Midbrain (tissue), 1 donor: ENCODE results near the gene SLX9.
"Not testable (repeated sequence)": the region's sequence is repeated elsewhere in the genome, so short reads cannot be mapped to it uniquely, and the experiment has no call there.

Experiments used
- DNase-seq: peaks from one replicate; lab custom pipeline; 2025; lab: John Stamatoyannopoulos, UW

The SLX9 gene

GRCh38 chr21:44916965-44917364, 22.9 kb upstream of the SLX9 start:
- DNase-seq = no peak

DNA sequence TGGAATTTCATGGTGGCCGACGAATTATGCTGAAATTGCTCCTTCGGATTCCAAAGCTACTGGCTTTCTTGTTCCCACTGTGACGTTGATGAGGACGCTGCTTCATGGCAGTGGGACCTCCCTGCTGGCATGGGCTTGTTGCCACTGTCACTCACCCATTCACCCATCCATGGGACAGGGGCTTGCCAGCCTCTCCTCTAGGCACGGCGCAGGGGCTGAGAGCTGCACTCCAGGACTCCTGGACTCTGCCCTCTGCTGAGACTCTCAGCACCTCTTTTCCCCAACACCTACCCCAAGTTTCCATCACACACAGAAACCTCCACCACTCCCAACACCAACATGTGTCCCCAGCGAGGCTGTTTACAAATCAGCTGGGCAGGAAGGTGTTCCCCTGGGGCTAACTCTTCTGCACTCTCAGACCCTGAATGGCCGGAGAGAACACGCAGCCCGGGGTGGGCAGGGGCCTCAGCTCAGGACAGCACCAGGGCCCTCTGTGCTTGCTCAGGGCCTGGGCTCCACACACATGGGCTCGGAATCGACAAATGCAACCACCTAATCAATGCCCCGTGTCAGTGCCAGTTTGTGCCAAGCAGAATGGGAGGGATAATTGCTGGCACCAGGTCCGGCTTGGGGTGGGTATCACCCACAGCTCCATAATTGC, 22.3 kb upstream of the SLX9 start:
- DNase-seq = no peak

DNA sequence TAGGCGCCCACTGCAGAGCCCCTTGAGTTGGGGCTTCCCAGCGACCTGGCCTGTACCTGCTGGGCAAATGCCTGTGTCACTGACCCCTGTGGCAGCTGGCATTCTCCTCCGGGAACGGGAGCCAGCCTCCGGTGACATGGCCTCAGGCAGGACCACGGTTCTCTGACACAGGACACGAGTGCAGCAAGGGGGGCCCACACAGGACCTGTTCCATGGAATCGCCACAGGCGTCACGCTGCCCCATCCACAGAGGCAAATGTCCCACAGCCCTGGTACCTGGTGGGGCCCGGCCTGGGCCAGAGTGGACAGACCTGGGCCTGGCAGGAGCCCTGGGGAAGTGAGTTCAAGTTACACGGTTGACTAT, 21.7 kb upstream of the SLX9 start:
- no peak for DNase-seq

- DNase-seq = no peak
Measured at GRCh38 chr21:44918581-44919033, 21.2 kb upstream of the SLX9 start.

DNA sequence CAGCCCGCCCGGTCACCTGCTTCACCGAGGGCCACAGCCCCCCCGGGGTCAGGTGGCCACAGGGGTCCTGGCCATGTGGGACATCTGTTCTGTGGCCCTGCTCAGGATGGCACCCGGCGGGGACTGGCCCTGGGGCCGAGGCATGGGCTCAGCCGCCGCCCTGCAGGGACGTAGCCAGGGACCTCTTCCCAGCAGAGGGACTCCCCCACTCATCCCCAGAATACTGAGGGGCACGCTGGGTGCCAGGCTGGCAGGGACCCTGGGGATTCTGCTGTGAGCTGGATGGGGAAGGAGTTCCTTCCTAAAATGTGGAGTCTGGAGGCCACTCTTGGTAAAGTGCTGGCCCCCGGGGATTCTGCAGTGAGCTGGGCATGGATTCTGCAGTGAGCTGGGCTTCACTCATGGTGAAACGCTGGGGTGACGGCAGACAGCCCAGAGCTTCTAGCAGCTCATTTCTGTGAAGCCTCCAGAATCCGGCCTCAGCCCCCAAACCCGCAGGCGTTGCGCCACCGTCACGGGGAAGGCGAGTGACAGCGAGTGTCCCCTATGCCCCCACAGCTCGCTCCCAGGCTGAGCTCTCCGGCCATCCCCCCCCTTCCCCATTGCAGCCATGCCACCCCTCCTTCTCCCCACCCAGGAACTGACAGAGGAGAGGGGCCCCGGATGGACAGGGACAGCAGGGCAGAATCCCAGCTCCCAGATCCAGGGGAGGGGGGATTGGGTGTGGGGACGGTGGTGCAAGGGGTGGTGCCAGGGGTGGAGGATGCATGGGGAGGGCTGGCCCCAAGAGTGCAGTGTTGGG, 20.5 kb upstream of the SLX9 start:
- DNase-seq = no peak

GRCh38 chr21:44919913-44920693, 19.7 kb upstream of the SLX9 start:
- no peak for DNase-seq

GRCh38 chr21:44920694-44921604, 18.9 kb upstream of the SLX9 start, which contains the start of gene ITGB2:
TSS of gene ITGB2 (minus strand) at chr21:44920899. CDS start at chr21:44910782, 10,117 bp downstream.
- DNase-seq = no peak

- DNase-seq = no peak
Measured at GRCh38 chr21:44921928-44922327, 17.9 kb upstream of the SLX9 start.

DNA sequence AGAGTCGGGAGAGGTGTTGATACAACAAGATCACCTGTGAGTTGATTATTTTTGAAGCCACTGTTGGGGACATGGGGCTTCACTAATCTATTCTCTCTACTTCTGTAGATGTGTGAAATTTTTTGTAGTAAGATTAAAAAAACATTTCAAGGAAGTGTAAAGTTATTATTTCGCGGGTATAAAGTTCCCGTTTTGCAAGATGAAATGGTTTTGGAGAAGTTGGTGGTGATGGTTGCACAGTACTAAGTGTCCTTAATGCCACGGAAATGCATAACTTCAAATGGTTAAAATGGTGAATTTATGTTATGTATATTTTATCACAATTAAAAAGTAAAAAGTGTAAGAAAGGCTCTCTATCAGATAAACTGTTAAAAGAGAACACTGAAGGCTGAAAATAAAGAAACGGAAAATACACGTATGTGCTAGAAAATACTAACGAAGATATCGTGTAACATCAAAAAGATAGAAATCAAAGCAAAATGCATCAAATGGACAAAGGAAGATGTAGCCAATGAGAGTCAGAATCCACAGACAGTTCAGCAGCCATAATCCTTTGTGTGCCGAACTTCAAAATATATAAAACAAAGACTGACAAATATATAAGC, 16.2 kb upstream of the SLX9 start:
- DNase-seq = no peak

- no peak for DNase-seq
Measured at GRCh38 chr21:44924606-44925377, 15.0 kb upstream of the SLX9 start.

DNA sequence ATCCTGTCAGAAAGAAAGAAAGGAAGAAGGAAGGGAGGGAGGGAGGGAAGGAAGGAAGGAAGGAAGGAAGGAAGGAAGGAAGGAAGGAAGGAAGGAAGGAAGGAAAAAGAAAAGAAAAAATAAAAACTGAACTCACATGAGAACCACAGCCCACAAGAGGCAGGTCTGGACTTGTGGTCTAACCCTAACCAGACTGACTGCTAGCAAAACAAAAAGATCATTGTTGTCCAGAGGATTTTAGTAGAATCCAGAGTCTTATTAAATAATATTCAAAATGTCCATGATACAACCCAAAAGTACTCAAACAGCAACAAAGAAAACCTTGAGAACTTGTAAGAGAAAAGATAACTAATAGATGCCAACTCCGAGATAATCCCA, 14.5 kb upstream of the SLX9 start:
- no peak for DNase-seq

GRCh38 chr21:44926331-44927101, 13.3 kb upstream of the SLX9 start:
- no peak for DNase-seq

DNA sequence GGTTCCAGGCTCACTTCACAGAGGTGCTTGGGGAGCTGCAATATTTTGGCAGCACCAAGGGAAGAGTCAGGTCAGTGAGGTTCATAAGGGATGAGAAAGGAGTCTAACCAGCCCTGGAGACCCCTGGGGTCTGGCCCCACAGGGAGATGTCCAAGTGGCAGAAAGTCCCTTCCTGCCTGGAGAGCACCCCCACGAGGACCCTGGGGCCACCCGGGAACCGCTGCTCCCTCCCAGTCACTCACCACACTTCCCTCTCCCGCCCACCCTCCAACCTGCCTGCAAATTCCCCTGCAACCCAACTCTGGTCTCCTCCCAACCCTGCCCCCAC, 12.6 kb upstream of the SLX9 start:
- DNase-seq = no peak

GRCh38 chr21:44927587-44928461, 12.0 kb upstream of the SLX9 start:
- no peak for DNase-seq

GRCh38 chr21:44928500-44929241, 11.2 kb upstream of the SLX9 start:
- DNase-seq = not testable (repeated sequence)

DNA sequence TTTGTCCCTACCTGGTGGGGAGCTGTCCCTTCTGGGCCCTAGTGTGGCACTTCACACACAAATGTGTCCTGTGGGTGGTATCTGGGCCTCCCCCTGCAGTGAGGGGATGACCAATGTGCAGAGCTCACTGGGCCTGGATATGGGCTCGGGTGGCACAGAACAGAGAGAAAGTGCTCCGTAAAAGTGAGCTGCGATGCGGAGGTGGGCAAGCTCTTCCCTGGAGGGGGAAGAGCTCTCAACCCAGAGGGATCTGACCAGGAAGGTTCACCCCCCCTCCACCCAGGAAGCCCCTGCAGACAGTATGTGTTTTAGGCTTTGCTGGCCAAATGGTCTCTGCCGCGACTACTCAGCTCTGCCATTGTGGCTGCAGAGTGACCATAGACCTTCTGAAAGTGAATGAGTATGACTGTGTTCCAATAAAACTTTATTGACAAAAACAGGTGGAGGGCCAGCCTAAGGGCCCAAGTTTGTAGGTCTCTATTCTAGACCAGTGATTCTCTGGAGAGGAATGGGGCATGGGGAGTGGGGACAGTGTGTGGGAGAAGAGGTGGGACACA, 10.5 kb upstream of the SLX9 start:
- no peak for DNase-seq

- no peak for DNase-seq
Measured at GRCh38 chr21:44929799-44930542, 9.9 kb upstream of the SLX9 start.
